C4-2B (cell line): ENCODE results near the gene CMTM2.

ENCODE experiments used
- H3K27ac ChIP-seq: fragments of 450-650 bp; 2 replicates; pipeline ENCODE4 v1.5.1; 2017
- ZFX ChIP-seq: fragments of 450-650 bp; IDR thresholded peaks from 2 replicates; pipeline ENCODE4 v1.6.1; 2017
- TF ChIP-seq, protein P1 (sequence below): fragments of 450-650 bp; conservative IDR thresholded peaks from 2 replicates; pipeline ENCODE4 v1.5.1; 2017; ENCODE audit warnings: mild to moderate bottlenecking

The CMTM2 gene

DNA sequence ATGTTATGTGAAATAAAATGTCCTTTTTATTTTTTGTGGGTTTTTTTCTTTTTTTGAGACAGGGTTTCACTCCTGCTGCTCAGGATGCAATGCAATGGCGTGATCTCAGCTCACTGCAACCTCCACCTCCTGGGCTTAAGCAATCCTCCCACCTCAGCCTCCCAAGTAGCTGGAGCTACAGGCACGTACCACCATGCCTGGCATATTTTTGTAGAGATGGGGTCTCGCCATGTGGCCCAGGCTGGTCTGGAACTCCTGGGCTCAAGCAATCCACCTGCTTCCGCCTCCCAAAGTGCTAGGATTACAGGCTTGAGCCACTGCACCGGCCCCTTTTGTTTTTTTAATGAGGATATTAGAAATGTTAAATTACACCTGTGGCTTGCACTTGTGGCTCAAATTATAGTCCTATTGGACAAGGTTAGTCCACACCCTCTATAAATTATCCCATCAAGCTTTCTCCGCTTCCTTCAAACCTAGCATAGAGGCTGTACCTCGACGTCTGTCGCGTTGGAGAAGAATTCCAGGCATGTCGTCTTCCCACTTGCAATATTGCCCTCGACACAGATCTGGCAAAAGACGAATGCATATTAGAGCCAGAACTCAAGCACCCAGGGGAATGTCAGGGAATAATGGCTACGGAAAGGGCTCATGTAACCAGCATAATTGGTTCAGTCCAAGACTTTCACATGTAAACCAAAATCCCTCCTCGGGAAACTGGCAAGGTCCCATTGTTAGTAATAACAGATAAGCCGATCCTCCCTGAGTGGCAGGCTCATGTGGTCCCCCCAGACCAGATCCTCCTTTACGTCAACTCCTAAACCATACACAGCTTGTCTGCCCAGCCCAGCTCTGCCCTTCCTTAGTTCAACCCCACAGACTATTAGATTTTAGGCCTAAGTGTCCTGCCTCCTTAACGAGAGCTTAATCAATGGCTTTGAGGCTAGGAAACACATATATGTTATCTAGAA, 37.6 kb upstream of the CMTM2 start:
- no peak for TF ChIP-seq ZFX
- TF ChIP-seq, protein P1, sequence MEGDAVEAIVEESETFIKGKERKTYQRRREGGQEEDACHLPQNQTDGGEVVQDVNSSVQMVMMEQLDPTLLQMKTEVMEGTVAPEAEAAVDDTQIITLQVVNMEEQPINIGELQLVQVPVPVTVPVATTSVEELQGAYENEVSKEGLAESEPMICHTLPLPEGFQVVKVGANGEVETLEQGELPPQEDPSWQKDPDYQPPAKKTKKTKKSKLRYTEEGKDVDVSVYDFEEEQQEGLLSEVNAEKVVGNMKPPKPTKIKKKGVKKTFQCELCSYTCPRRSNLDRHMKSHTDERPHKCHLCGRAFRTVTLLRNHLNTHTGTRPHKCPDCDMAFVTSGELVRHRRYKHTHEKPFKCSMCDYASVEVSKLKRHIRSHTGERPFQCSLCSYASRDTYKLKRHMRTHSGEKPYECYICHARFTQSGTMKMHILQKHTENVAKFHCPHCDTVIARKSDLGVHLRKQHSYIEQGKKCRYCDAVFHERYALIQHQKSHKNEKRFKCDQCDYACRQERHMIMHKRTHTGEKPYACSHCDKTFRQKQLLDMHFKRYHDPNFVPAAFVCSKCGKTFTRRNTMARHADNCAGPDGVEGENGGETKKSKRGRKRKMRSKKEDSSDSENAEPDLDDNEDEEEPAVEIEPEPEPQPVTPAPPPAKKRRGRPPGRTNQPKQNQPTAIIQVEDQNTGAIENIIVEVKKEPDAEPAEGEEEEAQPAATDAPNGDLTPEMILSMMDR, result no peak
- H3K27ac ChIP-seq, result no peak overlapping the region

DNA sequence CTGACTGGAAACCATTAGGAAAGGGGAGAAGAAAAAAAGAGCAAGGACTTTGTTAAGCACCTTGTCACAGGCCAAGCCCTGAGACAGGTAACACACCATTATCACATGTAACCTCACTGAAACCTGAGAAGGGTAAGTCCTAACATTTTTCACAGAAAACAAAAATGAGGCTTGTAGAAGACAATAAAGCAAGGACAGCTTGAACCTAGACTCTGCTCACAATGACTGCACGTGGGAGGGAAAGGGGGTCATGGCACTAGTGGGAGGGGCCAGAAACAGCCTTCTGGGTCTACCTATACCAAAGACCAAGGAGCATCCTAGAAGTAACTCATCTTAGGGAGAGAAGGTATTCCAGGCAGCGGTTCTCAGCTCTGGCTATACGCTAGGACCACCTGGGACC, 36.9 kb upstream of the CMTM2 start:
- H3K27ac ChIP-seq, result no peak overlapping the region
- TF ChIP-seq, protein P1, result no peak
- no peak for TF ChIP-seq ZFX

DNA sequence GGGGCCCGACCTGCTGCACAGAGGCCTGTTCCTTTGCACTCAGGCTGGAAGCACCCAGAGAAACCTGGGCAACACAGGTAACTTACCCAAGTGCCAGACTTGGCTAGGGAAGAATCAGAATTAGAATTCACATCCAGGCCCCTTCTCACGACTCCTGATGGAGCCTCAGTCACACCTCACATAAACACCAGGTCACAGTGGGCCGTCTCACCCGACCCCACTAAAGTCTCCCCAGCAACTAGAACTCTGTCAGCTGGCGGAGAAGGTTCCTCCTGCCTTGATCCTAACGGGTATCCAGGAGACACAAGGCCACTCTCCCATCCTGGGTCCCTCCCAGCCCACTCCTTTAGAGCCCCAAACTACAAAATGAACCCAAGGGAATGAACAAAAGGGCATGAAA, 35.7 kb upstream of the CMTM2 start:
- TF ChIP-seq, protein P1, result no peak
- TF ChIP-seq ZFX, result no peak
- no peak overlapping the region for H3K27ac ChIP-seq

DNA sequence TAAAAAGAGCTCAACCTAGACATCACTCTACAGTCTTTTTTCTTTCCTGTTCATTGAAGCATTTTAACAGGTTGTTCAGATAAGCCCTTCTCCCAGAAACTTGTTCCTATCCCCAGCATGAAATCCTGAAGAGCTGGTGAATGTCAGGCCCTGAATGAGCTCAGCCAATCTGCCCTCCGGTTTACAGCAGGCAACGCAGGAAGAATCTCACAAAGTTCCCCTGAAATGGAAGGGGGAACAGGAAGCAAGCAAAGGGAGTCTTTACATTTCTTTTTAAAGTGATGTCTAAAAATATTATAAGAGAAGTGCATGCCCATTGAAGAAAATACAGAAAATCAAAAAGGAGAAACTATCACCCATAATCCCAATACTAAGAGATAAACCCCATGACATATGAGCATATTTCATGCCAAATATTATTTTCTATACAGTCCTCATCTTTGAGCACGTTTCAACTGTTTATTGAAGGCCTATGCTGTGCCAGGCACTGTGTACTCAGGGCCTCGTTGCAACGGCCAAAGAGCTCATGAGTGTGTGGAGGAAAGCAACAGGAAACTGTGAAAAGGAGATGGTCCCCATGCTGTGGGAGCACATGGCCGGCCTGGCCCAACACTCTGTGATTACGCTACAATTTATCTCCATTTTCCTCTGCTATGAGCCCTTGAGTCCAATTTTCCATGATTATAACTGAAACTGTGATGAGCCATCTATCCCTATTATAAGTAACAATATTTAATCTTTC, 35.1 kb upstream of the CMTM2 start:
- no peak for TF ChIP-seq ZFX
- TF ChIP-seq, protein P1, result no peak
- no peak overlapping the region for H3K27ac ChIP-seq

DNA sequence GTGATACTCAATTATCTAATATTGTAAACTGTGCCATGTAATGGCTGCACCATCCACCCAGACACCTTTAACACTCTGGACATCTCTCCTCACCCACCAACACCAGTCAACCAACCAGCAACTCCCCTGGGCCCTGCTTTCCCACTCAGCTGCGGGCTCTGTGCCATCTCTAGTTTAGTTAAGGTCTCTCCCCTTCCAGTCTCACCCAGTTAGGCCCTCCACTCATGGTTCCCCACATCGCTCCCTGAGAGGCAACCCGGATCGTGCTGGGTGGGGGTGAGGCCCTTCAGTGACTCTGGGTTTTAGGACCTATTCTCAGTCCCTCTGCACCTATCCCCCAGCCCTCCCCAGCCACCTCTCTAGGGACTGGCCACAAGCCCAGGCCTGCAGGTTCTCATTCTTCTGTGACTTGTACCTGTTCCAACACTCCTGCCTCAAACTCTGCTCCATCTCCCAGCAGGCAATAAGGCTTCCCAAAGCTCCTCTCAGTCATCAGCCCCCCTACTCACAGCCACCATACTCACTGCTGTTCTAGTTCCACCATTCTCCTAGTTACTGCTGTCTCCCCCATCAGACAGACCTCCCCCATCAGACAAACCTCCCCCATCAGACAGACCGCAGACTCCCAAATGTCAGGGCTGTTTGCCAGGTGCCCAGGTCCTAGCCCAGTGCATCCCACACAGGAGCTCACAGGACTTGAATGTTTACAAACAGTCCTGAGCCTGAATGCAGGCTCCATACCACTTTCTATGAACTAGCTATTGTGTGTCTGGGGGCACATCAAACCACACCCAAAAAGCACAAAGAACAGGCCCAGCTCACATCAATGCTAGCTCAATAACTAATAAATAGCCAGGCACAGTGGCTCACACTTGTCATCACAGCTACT, 31.9 kb upstream of the CMTM2 start:
- TF ChIP-seq ZFX, result no peak
- TF ChIP-seq, protein P1, result no peak
- H3K27ac ChIP-seq, result no peak overlapping the region

DNA sequence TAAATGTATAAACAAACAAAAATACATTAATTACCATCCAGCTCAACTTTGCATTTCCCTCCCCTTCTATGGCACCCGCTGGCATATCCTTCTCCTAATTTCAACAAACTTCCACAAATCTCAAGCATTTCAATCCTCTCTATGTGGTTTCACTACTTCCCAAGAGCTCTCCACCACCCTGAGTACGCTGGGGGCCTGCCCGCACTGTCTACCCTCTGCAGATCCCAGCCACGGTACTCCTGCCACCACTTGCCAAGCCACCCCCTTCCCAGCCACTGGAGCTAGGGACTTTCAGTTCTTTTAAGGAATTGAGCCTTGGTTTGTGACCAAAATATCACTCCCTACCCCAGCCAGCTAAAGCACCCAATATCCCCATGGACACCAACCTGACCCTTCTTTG, 31.2 kb upstream of the CMTM2 start:
- TF ChIP-seq, protein P1, result no peak
- TF ChIP-seq ZFX, result no peak
- H3K27ac ChIP-seq, result no peak overlapping the region
